ENCODE measurements around the gene TBC1D24. TPM values are rescaled to one million over a fixed set of nuclear protein-coding genes. Genes with fewer than 3 reads are reported as not detected.

Gene TBC1D24
- total RNA-seq, 4 donors from 2014 or later = 8.7 to 14.8 (median 9.9) TPM

- in situ Hi-C loops (cut with MboI; ENCODE audit: low sequenced_read_pairs in 4 of 4) = no loop called here
- ATAC-seq = no peak
These were observed 44.1 kb downstream of the TBC1D24 start for GRCh38 chr16:2518823-2519710.

GRCh38 chr16:2519711-2520080 is 44.8 kb downstream of the TBC1D24 start:
- Histone ChIP-seq H3K27me3 (no peaks in the 10 kb centered on the region), H3K27ac (peak overlapping the region; percentile 98 to 100 (median 98)), H3K36me3 (peaks cover 0 to 8% of the 10 kb centered on the region in 2 donors), H3K9me3 (no peaks in the 10 kb centered on the region), H3K4me1 (peaks cover 58 to 62% of the 10 kb centered on the region in 2 donors), H3K4me3 (peak overlapping the region; percentile 37 to 66 (median 54))
- DNase-seq = no peak
- intact Hi-C loops (cut with DNase I; ENCODE audit: low total_unique reads) (loop anchor here (1.0 to 10.0 kb wide), 2 partner anchors 13 to 255 kb away; partner anchors contain the start of gene RNPS1), in situ Hi-C loops (cut with MboI; ENCODE audit: low sequenced_read_pairs in 4 of 4) (no loop called here)
- no peak for ATAC-seq
- TF ChIP-seq POLR2A (IDR thresholded peaks at IDR 0.05) = no peak
- TF ChIP-seq CTCF (IDR thresholded peaks at IDR 0.05 in 4 of 5, conservative IDR thresholded peaks at IDR 0.05 in 1 of 5) = no peak

More at GRCh38 chr16:2518823-2519710, 44.1 kb downstream of the TBC1D24 start:
- TF ChIP-seq POLR2A (IDR thresholded peaks at IDR 0.05) = no peak
- peak overlapping the region; percentile 98 to 100 (median 98) for H3K27ac ChIP-seq
- H3K36me3 ChIP-seq = peaks cover 0 to 6% of the 10 kb centered on the region in 2 donors
- no peaks in the 10 kb centered on the region for H3K9me3 ChIP-seq
- no peaks in the 10 kb centered on the region for H3K27me3 ChIP-seq
- DNase-seq = no peak
- H3K4me1 ChIP-seq = peaks cover 58 to 63% of the 10 kb centered on the region in 2 donors
- H3K4me3 ChIP-seq = peak overlapping the region; percentile 37 to 66 (median 54)
- intact Hi-C loops (cut with DNase I; ENCODE audit: low total_unique reads) = loop anchor here (10.0 kb wide), 1 partner anchor 254 kb away; the partner anchor contains the start of gene RNPS1

- in situ Hi-C loops (cut with MboI; ENCODE audit: low sequenced_read_pairs in 4 of 4) (no loop called here), intact Hi-C loops (cut with DNase I; ENCODE audit: low total_unique reads) (loop anchor here (1.0 kb wide), 1 partner anchor 12 kb away; no protein-coding TSS in a partner anchor)
- Histone ChIP-seq H3K4me1 (peaks cover 54 to 56% of the 10 kb centered on the region in 2 donors), H3K4me3 (peak within 1 kb of the TSS; percentile 54 to 77 (median 60)), H3K27ac (peak within 1 kb of the TSS; percentile 98 to 100 (median 98)), H3K27me3 (no peaks in the 10 kb centered on the region), H3K9me3 (no peaks in the 10 kb centered on the region), H3K36me3 (peaks cover 0 to 8% of the 10 kb centered on the region in 2 donors)
- ATAC-seq (peak; percentile 71 to 73), DNase-seq (peak; percentile 86 to 87)
- TF ChIP-seq CTCF (IDR thresholded peaks at IDR 0.05 in 4 of 5, conservative IDR thresholded peaks at IDR 0.05 in 1 of 5) (peak in 1 of 5 experiments; percentile 12), POLR2A (IDR thresholded peaks at IDR 0.05) (peak; percentile 57 to 60)
These were observed 45.3 kb downstream of the TBC1D24 start, which contains the start of gene AMDHD2 for GRCh38 chr16:2520097-2520783. Gene AMDHD2 (plus strand): TSS chr16:2520371. CDS start chr16:2520459, 88 bp downstream.

GRCh38 chr16:2520784-2521531 is 46.0 kb downstream of the TBC1D24 start:
- H3K36me3 ChIP-seq = peaks cover 0 to 8% of the 10 kb centered on the region in 2 donors
- no peak for TF ChIP-seq POLR2A (IDR thresholded peaks at IDR 0.05)
- TF ChIP-seq CTCF (IDR thresholded peaks at IDR 0.05 in 4 of 5, conservative IDR thresholded peaks at IDR 0.05 in 1 of 5) = no peak
- in situ Hi-C loops (cut with MboI; ENCODE audit: low sequenced_read_pairs in 4 of 4) = no loop called here
- intact Hi-C loops (cut with DNase I; ENCODE audit: low total_unique reads) = loop anchor here (1.0 kb wide), 1 partner anchor 11 kb away; no protein-coding TSS in a partner anchor
- no peak for ATAC-seq
- peak overlapping the region; percentile 54 to 77 (median 60) for H3K4me3 ChIP-seq
- no peak for DNase-seq
- H3K4me1 ChIP-seq = peaks cover 47 to 49% of the 10 kb centered on the region in 2 donors
- no peaks in the 10 kb centered on the region for H3K9me3 ChIP-seq
- peak overlapping the region; percentile 98 to 100 (median 98) for H3K27ac ChIP-seq
- no peaks in the 10 kb centered on the region for H3K27me3 ChIP-seq
